GM18502 (cell line): Measurements from ENCODE around the gene FAM241B.

Experiments used
- ATAC-seq: cut with Tn5 transposase; IDR thresholded peaks from one replicate; pipeline ENCODE4 v1.9.1; 2021; ENCODE audit warnings: mild to moderate bottlenecking; ENCODE audit not compliant: unreplicated experiment, poor library complexity

FAM241B gene

GRCh38 chr10:69629897-69630650 is at the start of gene FAM241B:
TSS of gene FAM241B (plus strand) at chr10:69630247. CDS start at chr10:69631744, 1,497 bp downstream.
- ATAC-seq = peak; percentile 64

GRCh38 chr10:69580435-69580834 is 49.6 kb upstream of the FAM241B start:
- no peak for ATAC-seq

DNA sequence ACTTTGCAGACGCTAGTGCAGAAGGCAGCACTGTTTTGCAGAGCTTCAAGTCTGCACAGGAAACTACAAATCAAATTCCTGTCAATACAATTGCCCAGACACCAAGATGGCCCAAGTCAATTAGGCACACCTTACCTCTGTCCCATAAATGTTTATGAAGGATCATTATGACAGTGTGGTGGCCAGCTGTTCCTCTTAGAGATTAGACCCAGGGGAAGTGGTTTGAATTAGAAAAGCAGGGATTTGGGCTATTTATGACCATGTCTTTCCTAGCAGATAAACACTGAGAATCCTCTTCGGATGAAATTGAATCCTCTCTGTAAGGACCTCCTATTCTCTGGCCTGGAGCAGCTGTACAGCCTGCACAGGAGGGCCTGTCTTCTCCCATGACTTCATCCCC is 46.9 kb upstream of the FAM241B start:
- no peak for ATAC-seq

DNA sequence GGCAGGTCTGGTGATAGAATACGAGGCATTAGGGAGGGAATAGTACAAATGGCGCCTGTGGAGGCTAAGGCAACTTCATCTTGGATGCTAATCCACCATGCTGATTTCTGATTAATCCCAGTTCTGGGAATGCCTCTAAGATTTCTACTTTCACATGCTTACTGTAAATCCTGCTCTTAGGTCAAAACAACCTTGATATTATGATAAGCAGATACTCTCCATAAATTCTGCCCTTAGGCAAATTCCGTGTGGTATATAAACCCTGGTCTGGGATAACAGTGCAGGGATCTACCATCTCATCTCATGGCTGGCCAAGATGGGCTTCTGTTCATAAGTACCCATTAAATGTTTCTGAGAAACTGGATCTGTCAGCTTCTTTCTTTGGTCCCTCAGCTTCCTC is 45.4 kb upstream of the FAM241B start:
- ATAC-seq = no peak

DNA sequence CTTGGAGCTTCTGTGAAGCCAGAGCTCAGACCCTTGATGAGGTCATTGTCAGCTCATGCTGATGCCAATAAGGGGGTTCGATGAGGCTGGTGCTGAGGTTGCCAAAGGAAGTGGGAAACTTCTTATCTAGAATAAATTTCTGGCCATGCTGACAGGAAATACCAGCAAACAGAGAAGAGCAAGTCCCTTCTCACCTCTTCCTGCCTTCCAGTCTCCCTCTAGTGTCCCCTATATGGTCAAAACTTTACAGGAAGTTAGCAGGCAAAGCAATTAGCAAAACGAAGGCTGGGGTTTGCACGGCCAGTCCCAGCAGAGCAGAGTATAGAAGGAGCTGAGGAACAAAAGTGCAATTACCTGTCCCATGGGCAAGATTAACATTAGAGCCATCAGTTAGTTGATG is 41.7 kb upstream of the FAM241B start:
- no peak for ATAC-seq

DNA sequence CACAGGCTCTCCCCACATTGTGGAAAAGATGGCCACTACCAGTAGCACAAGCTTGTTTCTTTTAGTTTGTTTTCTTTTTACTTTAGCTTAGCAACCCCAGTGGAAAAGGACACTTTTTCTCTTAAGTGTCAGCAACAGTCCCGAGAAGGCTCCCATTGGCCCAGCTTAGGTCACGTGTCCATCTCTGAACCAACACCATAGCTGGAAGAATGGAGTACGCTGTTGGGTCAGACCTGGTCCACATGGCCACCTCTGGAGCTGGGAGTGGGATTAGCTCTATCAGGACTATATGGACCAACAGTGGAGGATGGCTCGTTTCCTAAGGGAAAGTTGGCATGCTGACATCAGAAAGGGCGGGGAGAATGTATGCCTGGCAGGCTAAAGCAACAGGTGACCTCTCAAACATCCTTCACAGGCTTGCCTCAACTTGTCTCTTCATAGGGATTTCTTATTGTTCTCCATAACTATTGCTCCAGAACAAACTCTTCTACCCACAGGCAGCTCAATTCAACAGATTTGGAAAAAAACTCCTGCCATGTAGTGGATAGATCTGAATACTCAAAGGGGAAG is 29.2 kb upstream of the FAM241B start:
- no peak for ATAC-seq

DNA sequence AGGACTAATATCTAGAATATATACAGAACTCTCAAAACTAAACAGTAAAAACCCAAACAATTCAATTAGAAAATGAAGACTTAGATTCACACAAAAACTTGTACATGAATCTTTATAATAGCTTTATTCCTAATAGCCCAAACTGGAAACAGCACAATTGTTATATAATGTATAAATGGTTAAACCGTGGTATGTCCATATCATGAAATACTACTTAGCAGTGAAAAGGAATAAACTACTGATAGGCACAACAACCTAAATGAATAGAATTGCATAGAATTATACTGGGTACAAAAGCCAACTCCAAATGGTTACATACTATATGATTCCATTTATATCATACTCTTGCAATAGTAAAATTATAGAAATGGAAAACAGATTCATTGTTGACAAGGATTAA is 21.0 kb upstream of the FAM241B start:
- no peak for ATAC-seq

GRCh38 chr10:69612760-69613159 is 17.3 kb upstream of the FAM241B start:
- ATAC-seq = no peak

DNA sequence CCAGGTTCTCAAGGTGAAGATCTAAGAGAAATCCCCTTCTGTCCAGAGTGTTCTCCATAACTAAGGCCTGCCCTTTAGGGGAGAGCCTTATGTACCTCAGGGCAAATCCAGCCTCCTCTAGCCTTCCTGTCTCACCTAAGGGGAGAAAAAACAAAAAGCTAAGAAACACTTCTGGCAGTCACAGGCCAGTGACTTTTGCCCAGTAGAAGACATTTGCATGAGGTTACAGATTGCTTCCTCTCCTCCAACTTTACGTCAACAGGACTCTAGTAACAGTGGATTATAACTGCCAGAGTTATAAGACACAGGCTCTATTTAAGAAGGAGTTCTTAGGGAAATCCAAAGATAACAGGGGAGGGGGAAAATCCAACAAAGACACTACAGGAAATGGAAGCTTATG is 15.9 kb upstream of the FAM241B start:
- ATAC-seq = no peak

DNA sequence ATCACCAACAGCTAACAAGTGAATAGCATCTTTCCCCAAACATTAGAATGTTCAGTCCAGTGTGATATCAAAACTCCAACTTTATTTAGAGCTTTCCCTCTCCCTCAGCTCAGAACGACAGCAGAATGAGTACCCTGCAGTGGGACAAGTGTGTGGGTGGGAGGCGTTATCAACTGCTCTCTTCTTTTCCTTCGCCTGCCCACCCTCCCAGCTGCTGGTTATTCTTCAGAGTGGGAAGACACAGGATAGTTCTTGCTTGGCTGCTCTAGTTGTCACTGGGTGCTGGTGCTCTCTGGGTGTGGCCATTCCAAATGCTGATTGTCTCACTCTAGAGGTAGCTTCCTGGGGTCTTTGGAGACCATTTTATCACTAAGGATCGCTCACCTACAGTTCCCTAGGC is 13.7 kb upstream of the FAM241B start:
- ATAC-seq = no peak

DNA sequence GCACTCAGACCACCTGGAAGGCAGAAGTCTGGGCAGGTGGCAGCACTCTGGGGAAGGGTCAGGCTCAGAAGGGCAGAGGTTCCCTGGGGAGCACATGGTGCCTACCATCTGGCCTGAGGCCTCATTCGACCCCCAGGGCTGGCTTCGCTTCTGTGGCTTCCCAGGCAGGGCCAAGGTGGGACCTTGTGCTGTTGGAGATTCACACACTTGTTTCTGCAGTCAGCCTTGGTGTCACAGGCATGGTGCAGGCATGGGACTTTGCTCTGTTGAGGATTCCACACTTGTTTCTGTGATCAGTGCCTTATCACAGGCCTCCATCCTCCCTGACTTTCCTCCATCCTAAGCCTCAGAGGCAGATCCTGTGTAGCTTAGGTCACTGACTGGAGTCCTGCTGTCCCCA is 11.3 kb upstream of the FAM241B start:
- no peak for ATAC-seq

GRCh38 chr10:69619626-69620025 is 10.4 kb upstream of the FAM241B start:
- no peak for ATAC-seq

GRCh38 chr10:69620625-69621024 is 9.4 kb upstream of the FAM241B start:
- ATAC-seq = no peak

DNA sequence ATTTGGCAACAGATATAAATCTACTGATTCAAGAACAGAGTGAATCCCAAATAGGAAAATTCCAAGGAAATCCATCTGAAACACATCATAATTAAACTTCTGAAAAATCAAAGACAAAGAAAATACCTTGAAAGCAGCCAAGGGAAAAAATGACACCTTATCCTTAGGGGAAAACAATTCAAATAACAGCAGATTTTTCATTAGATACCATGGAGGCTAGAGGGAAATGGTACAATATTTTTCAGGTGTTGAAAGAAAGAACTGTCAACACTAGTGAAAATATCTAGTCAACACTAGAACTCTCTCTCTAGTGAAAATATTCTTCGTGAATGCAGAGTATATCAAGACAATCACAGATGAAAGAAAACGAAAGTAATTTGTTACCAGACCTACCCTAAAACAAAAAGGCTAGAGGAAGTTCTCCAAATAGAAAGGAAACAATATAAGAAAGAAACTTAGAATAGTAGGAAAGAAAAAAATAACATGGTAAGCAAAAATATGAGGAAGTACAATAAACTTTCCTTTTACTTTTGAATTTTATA is 5.7 kb upstream of the FAM241B start:
- ATAC-seq = no peak

GRCh38 chr10:69626826-69627225 is 3.2 kb upstream of the FAM241B start:
- ATAC-seq = no peak

- ATAC-seq = no peak
Observed at GRCh38 chr10:69628891-69629290, 1.2 kb upstream of the FAM241B start.

- no peak for ATAC-seq
Observed at GRCh38 chr10:69629519-69629896, 539 bp upstream of the FAM241B start.

DNA sequence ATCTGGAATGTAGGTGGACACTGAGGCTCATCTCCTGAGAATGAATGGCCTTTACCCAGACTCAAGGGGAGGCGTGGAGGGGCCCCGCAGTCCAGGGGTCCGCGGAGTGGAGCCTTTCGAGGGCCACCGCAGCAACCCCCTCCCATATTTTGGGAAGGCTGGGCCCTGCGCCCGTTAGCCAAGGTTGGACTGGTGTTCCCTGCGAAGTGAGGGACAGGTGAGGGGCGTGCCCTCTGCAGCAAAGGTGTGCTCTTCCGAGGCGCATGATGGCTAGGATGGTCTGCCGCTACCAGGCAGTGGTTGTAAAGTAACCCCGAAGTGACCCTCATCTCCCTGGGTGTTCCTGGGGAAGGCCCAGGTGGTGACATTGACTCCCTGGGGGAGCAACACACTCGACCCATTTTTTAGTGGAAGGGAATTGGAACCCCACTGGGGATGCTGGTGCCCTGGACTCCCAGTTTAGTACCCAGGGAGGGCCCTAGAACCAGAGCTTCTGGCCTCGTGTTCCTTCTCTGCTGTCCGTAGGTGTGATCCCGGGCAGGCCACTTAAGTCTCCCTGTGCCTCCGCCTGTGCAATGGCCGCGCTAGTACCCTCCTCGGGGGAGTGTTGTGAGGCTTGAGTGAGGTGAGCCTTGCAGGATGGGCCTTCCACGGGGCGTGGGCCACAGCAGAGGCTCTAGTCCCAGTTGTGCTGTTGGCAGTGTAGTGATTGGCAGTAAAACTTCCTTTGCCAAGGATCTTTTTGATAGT is 779 bp downstream of the FAM241B start:
- ATAC-seq = no peak

GRCh38 chr10:69631566-69631965 is 1.5 kb downstream of the FAM241B start:
- no peak for ATAC-seq

- no peak for ATAC-seq
Observed at GRCh38 chr10:69632516-69633199, 2.6 kb downstream of the FAM241B start.
